Suppressor macrophage (primary cell): ENCODE data around the gene SLC24A3.
A peak's percentile ranks its signal among the peaks of the same experiment; 100 is the strongest.
"Not testable (repeated sequence)": the region's sequence is repeated elsewhere in the genome, so short reads cannot be mapped to it uniquely, and the experiment has no call there.

Experiments
- DNase-seq, 4 experiments: peaks; one replicate each; pipeline ENCODE4 v3.0.0-alpha.2; 2020 to 2022

The SLC24A3 gene

DNA sequence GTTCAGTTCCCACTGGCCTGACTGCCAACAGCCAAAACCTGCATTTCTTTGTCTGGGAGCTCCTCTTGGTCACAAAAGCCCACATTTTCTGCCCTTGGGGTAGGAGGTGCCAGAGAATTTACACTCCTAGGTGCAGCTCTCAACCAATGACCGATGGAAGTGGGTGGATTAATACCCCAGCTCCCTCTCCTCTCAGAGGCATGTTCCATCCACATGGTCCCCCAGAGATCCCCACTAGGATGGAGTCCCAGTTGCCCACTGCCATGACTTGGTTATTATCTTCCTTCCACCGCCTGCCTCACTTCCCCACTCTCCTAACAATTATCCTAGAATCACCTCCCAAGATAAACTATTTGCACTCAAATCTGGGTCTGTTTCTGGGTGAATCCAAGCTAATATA lies 434.5 kb downstream of the SLC24A3 start:
- no peak for DNase-seq

DNA sequence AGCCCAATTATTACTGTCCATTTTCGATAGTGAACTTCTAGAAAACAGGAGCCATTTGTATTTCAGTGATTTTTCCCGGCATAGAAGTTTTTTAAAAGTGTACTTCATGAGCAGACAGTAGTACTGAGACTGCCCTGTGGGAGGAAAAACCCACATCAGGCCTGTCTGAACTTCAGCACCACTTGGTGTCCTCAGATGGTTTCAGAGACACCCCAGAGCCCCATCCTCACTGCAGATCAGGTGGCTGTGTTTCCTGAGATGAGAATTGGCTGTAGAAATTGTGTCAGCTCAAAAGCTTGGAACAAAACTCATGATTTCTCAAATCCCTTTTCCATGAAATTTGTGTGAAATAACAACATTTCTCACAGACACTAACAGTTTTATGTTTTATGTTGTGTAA lies 435.6 kb downstream of the SLC24A3 start:
- DNase-seq, result no peak

DNA sequence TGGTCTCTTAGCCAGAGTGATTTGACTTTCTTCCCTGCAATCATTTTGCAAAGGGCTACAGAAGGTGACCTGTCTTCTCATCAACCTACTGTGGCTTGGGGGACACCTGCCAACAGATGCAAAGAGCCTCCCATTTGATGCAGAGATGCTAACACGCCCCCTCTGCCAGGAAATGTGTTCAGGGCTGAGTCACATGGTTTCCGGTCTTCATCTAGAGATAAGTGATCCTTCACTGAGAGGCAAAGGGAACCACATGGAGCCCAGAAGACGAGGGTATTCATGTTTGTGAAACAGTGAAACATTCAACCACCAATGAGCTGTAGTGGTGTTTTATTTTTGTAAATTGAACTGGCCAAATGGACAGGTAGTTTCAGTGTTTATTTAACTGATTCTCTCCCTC lies 436.6 kb downstream of the SLC24A3 start:
- no peak for DNase-seq

DNA sequence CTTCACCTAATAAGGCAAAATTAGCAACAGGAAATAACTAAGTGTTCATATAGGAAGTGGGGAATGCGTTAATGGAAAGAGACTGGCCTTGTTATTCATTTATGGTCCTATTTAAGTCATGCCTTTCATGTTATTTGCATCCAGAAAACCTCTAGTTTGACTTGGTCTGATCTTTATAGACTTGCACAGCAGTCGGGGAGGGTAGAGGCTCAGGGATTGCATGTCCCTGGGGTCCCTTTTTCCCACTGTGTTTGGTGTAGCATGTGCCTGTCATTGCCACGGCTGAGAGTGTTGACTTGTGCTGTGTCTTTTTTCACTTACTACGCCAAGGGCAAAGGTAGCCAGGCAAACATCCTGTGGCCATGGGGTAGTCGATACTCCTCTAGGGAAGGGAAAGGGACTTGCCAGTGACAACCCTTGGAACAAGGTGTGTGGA lies 440.2 kb downstream of the SLC24A3 start:
- no peak for DNase-seq

DNA sequence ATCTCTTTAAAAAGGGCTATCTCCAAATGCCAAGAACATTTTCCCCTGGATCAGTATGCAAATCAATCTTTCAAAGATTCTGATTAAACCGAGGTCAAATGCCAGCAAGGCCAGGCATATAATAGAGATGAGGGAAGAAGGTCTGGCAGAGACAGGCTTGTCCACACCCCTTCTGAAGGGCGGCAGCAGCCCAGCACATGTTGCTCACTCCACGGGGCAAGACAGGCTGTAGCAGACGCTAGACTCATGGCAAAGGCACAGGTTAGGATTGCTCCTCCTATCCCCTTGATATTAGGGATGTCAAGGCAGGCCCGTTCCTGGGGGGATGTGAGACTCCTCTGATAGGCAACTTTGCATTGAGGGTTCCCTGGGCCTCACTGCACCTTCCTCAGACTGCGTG lies 440.9 kb downstream of the SLC24A3 start:
- DNase-seq, result no peak

DNA sequence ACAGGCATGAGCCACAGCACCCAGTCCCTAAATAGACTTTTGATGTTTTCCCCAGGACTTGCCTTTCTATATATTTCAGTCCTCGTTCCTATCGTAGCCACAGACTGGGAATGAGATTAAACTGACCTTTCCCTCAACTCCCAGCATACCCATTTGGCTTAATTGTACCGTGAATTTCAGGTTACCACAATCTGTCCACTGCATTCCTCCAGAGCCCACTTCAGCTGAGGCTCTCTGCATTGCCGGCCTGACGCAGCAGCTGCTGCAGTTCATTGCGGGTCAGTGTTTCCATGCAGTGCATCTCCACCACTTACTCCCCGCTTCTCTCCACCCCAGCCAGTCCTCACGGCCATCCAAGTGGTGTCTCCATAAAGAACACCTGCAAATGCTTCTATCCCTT lies 442.5 kb downstream of the SLC24A3 start:
- no peak for DNase-seq

DNA sequence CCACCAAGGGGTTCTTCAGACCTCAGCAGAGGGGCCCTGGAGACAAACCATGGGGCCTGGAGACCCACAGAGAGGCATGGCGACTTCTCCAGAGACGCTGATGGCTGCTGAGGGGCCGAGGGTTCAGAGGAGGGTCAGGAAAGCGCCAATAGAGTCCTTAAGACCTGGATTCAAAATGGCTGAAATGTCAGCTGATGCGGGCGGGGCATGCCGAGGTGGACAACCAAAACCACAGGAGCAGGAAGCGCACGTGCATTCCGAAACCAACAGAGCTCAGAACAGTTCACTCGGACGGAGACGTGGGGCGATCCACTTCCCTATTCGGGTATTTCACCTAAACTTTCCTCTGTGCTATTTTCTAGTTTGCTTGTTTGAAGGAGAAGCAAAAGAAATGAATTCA lies 445.7 kb downstream of the SLC24A3 start:
- peak; percentile 67 to 78 (median 74) for DNase-seq

DNA sequence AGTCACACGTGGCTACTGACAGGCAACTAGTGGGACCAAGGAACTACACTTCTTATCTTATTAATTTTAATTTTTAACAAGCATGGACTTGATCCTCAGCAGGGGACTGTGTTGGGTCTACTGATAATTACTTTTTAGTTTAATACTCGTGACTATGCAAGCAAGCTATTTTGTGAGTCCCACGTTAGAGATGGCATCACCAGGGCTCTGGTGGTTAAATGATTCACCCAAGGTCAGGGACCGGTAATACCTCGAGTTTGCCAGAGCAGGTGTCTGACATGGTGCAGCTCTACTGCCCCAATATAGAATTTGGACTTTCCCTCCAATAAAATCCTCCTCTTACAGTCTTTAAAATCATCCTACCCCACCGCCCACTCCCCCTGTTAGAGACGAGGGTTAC lies 447.0 kb downstream of the SLC24A3 start:
- no peak for DNase-seq

DNA sequence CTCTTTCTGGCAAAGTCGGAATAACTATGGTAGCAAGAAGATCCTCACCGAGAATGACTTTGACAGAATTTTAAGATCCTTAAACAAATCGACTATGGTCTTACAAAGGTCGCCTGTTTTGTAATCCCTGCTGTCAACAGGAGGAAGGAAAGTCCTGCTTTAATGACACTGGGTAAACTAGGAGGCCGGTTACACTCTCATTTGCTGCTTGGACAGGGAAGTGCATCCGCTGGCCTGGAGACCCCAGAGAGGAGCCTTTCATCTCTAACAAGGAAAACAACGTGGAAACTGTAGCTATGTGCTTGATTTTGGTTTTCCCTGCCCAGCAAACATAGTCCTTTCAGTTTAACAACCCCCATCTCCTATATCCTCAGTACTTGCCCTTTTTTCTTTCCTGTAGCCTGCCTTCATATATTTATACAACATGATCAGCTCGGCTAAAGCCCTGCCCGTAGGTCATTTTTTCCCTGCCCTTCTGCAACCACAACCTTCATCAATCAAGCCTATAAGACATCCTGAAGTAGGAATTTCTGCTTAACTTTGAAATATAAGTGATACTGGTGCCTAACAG lies 448.5 kb downstream of the SLC24A3 start:
- no peak for DNase-seq

DNA sequence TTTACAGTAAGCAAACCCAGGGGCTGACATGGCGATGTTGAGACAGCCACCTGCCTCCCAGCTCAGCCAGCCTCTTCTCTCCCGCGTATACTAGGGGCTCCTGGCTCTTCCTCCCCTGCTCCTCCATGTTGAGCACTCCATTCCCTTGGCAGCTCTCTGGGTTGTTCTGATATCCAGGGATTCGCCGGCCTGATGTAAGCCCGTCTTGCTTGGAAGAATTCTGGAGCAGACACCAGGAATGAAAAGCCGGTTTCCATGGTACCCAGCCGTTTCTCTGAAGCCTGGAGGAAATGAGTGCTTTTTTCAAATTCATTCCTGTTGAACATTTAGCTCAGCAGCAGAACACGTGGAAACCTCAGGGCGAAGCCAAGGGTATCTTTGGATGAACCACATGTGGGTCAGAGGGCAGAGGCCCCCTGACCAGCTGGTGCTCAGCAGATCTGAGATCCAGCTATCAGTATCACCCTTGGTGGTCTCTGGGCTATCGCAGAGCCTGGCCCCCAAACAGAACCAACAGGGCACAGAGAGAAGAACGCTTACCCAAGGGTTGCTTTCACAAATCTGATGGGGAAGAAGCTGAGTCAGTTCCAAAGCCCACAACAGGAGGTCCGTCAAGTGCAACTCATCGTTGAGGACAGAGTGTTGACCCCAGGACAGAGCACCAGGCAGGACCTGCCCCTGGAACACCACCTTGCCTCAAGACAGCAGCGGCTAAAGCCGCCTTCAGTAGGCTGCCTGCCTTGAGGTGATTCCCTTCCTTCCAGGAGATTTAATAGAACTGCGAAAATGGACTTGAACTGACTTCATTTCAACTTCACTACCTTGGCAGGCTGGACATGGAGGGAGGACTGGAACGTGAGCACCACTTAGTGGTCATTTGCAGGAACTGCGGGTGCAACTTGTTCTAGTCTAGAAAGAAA lies 449.5 kb downstream of the SLC24A3 start:
- DNase-seq, result peak; percentile 79 to 85 (median 83)

DNA sequence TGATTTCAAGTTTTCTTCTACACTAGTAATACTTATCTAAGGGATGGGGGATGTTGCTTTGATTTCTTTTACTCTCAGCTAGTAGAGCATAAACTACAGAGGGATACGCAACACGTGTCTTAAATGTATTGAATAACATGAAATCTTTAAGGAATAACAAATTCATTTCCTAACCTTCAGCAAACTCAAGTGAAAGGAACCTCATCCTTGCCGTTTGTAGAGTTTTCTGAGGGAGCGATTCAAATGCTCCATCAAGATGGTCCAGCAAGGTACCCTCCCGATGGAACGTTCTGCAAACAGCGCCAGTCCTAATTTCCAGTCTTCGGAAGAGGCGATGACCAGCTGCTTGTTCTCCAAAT lies 450.2 kb downstream of the SLC24A3 start:
- DNase-seq, result no peak

DNA sequence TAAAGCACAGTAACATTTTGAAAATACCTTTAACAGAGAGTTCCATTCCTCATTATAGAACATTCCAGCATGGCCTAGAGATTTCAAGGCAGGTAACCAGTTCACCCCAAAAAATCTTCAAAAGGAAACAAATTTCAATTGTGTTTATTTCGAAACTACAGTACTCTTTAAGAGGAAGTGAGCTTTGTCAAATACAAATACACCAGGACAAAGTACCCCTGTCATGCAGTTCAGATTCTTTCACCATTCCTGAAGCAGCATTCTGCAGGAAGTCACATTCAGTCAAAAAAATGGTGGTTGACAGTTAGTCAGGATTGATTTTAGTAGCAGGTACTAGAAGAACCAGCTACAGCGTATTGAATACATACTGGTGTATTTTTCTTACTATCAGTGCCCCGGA lies 456.0 kb downstream of the SLC24A3 start:
- DNase-seq, result peak; percentile 22 to 60 (median 40)

DNA sequence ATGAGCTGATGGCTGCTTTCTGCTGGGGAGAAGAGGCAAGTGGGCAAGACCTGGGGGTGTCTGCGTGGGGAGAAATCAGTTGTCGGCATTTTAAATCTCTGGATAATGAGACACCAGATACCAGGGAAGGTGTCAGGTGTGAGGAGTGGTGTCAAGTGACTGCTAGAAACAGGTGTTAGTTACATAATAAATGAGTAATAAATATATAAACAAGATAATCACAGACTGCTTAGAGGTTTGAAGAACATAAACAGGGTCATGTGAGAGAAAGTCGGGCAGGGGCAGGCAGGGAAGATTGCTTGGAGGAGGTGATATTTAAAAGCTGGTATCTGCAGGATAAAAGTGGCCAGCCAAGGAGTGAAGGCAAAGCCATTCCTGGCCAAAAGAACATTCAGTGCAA lies 458.4 kb downstream of the SLC24A3 start:
- no peak for DNase-seq

DNA sequence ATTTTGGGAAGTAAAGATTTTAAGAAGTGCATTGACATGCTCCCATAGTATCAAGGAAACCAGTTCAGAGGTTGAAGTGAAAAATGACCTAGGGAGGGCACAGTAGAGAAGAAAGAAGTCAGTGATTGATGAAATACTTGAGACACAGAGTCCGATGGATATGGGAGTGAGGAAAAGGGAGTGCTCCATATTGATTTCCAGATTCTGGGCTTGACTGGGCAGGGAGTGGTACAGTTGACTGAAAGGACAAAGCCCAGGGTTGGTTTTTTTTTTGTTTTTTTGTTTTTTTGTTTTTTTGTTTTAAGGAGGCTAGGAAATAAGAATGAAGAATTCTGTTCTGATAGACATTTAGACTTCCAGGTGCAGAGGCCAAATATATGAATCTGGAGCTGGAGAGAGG lies 458.9 kb downstream of the SLC24A3 start:
- no peak for DNase-seq

DNA sequence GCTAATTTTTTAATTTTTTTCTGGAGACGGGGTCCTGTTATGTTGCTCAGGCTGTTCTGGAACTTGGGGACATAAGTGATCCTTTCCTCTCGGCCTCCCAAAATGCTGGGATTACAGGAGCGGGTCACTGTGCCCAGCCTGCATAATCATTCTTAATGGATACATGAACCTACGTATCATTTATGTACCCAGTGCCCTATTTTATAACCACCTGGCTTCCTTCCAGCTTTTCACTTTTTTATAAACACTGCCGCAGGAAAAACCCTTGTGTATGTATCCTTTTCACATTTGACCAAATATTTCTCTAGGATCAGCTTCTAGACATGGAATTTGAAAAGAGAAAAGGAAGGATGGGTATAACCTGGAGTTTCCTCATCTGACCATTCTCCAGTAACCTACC lies 460.1 kb downstream of the SLC24A3 start:
- no peak for DNase-seq

DNA sequence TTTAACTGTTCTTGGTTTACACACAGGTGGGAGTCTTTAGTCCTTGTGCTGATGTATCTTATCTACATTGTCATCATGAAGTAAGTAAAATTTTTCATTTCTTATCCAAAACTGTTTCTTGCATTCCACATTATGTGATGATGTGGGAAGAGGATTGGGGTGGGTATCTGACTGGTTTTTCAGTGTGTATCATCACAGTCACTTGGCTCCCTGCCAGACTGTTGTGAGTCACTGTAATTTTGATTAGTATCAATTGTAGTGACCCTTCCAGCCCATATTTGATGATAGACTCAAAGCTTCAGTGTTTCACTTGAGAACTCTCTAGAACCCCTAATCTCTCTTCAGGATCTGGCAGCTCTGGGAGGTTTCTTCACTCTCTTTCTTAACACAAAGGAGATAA lies 461.1 kb downstream of the SLC24A3 start:
- no peak for DNase-seq

DNA sequence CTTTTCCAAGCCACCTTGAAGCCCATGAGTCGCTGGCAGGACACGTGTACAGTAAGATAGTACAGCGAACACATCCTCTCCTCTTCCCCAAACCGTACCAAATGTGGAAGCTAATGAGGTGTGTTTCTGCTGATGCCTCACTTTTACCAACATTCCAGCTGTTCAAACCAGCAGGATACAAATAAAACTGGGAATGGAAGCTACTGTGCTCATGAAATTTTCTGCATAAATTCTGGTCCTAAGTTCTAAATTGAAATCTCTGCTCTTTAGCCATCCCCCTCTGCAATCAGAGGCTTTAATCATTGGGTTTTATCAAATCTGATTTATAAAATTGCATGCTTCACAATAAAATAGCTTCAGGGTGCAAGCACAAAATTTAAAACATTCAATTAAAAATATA lies 463.8 kb downstream of the SLC24A3 start:
- DNase-seq, result no peak

DNA sequence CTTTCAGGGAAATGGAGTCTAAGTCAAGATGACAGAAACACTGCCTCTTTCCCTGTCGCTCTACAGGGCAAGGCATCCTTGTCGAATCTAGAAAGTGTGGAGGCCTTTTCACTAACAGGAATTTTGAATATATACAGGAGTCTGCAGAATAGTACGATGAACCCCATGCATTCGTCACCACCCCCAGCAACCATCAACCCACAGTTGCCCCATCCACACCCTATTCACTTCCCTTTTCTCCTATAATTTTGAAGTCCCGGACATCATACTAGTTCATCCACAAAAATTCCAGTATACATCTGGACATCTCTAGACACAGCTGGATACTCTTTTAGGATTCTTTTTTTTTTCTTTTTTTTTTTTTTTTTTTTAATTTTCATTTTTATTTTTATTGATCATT lies 464.9 kb downstream of the SLC24A3 start:
- DNase-seq, result peak; percentile 37 to 57 (median 47)

DNA sequence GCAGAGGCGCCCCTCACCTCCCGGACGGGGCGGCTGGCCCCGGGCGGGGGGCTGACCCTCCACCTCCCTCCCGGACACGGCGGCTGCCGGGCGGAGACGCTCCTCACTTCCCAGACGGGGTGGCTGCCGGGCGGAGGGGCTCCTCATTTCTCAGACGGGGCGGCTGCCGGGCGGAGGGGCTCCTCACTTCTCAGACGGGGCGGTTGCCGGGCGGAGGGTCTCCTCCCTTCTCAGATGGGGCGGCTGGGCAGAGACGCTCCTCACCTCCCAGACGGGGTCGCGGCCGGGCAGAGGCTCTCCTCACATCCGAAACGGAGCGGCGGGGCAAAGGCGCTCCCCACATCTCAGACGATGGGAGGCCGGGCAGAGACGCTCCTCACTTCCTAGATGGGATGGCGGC lies 466.1 kb downstream of the SLC24A3 start:
- not testable (repeated sequence) for DNase-seq

DNA sequence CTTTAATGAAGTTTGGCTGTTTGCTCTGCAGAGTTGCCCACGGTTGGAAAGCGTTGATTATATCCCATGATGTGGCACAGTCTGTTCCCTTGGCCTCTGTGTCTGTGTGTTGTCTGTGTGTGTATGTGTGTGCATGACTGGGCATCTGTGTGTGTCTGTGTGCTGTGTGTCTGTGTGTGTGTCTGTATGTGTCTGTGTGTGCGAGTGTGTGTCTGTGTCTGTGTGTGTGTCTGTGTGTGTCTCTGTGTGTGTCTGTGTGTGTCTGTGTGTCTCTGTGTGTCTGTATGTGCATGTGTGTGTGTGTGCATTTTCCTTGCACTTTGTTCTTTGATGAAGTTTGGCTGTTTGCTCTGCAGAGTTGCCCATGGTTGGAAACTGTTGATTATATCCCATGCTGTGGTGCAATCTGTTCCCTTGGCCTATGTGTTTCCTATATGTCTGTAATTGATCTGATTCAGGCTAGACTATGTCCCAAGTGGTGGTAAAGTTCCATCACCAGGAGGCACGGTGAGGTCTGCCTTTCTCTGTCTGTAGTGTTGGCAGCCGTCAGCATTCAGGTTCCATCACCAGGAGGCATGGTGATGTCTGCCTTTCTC lies 467.6 kb downstream of the SLC24A3 start:
- DNase-seq, result no peak

DNA sequence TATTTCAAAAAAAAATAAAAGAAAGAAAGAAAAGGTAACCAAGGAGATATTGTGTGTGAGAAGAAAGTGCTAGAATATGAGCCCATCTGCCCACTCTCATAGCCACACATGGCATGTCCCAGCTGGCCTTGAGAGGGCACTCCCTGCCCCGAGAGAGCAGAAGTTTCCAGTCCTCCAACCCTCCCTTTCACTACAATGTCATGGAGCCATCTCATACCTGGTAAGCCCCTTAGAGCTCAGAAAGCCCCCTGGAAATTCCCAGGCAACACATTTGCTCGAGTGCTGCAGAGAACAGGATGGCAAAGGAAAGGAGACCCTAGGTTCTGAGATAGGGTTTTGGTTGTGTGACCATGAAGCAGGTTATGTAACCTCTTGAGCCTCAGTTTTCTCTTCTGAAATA lies 469.8 kb downstream of the SLC24A3 start:
- DNase-seq, result no peak

DNA sequence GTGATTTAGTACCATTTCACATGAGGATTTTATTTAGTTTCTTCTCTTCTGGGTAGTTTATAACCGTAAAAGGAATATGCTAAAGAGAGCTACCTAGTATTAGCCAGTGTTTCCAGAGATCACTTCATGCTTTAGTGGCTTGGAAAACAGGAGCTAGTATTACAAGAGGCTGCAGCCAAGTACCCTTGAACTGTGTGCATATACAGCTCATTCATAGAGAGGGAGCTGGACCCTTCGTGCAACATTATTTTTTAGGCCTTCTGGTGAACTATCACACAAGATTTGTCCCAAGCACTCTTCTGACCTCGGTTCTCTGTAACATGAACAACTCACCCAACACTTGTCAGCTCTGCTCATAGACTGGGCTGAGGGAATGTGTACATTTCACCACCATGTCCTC lies 470.7 kb downstream of the SLC24A3 start:
- DNase-seq, result no peak

DNA sequence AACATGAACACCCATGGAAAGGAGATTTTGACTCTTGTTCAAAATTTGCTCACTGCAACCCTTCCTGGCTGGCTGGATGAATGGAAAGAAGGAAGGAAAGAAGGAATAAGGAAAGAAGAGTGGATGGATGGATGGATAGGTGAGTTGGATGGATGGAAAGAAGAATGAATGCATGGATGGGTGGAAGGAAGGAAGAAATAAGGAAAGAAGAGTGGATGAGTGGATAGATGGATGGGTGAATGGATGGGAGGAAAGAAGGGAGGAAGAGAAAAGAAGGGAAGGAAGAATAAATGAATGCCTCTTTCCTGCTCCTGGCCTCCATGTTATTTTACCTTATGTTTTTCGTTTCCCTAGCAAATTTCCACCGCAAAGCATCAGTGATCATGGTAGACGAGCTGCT lies 471.4 kb downstream of the SLC24A3 start:
- DNase-seq, result no peak
